ENCODE measurements around the gene RNASE11.
"Not testable (repeated sequence)": the region's sequence is repeated elsewhere in the genome, so short reads cannot be mapped to it uniquely, and the experiment has no call there.

RNASE11 gene

DNA sequence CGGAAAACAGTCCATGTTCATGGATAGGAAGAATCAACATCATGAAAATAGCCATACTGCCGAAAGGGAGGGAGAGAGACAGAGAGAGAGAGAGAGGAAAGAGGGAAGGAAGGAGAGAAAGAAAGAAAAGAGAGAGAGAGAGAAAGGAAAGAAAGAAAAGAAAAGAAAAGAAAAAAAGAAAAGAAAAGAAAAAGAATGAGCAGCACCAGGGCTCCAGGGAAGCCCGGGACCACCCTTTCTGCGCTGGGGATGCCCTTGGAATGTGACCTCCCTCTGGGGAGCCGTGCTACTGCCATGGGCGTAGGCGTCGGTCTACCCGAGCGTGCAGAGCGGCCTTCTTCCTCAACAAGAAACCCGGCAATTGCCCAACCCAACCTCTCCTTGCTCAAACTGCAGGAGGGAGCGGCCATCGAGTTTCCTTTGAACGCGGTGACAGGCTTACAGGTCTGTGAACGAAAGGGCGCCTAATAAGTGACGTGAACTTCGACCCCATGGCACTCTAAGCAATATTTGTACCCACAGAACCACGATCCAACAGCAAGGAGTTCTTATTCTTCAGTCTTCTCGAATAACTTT is 36.8 kb upstream of the RNASE11 start:
- no peak for DNase-seq (ENCODE audit: low read depth, low spot score)
- no peaks in the 10 kb centered on the region; the same call in 1 of the 2 replicates for H3K27me3 ChIP-seq (ENCODE audit: control insufficient read depth, insufficient read depth, low read length)
- H3K36me3 ChIP-seq (ENCODE audit: control insufficient read depth, insufficient read depth, low read length), result no peaks in the 10 kb centered on the region
- no CpG with 5 or more reads among the region's 22 CpGs for WGBS (ENCODE audit: insufficient coverage, insufficient read length)
- no peak overlapping the region for H3K27ac ChIP-seq (ENCODE audit: low read length)
- H3K4me1 ChIP-seq (ENCODE audit: control insufficient read depth, insufficient read depth, low read length), result no peaks in the 10 kb centered on the region
- H3K4me3 ChIP-seq (ENCODE audit: low read length), result peak overlapping the region; percentile 82; the same call in 1 of the 2 replicates
- H3K9me3 ChIP-seq (ENCODE audit: control insufficient read depth, insufficient read depth, low read length), result no peaks in the 10 kb centered on the region

- Histone ChIP-seq H3K27ac (ENCODE audit: low read length) (no peak overlapping the region), H3K4me1 (ENCODE audit: control insufficient read depth, insufficient read depth, low read length) (no peaks in the 10 kb centered on the region), H3K27me3 (ENCODE audit: control insufficient read depth, insufficient read depth, low read length) (no peaks in the 10 kb centered on the region; the same call in 1 of the 2 replicates), H3K4me3 (ENCODE audit: low read length) (no peak overlapping the region), H3K36me3 (ENCODE audit: control insufficient read depth, insufficient read depth, low read length) (no peaks in the 10 kb centered on the region), H3K9me3 (ENCODE audit: control insufficient read depth, insufficient read depth, low read length) (no peaks in the 10 kb centered on the region)
- WGBS (ENCODE audit: insufficient coverage, insufficient read length), result no CpG with 5 or more reads among the region's 15 CpGs
- DNase-seq (ENCODE audit: low read depth, low spot score), result no peak
Measured at GRCh38 chr14:20623798-20624197, 36.0 kb upstream of the RNASE11 start.

DNA sequence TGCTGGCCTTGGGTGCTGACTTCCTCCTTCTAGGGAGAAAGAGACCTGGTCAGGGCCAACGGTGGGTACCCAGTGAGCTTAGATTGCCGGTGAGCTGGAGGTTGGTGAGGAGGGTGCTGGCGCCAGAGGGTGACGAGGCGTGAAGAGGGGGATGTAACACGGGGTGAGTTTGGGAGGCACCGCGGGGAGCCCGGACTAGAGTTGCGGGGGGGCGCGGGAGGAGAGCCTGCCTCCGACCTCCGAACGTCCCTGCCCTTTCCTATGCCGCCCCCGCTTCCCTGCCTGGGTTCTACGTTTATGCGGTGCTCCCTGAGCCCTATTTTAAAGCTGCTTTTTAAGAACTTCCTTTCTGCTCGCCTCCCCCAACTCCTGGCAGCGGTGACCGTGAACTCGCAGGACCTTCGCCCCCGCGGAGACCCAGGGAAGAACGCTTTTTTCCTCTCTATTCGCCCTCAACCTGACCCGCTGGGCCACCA is 35.1 kb upstream of the RNASE11 start:
- DNase-seq (ENCODE audit: low read depth, low spot score), result no peak
- no CpG with 5 or more reads among the region's 29 CpGs for WGBS (ENCODE audit: insufficient coverage, insufficient read length)
- H3K4me3 ChIP-seq (ENCODE audit: low read length), result peak overlapping the region; percentile 35; the same call in 1 of the 2 replicates
- no peaks in the 10 kb centered on the region for H3K4me1 ChIP-seq (ENCODE audit: control insufficient read depth, insufficient read depth, low read length)
- no peak overlapping the region for H3K27ac ChIP-seq (ENCODE audit: low read length)
- no peaks in the 10 kb centered on the region for H3K36me3 ChIP-seq (ENCODE audit: control insufficient read depth, insufficient read depth, low read length)
- H3K27me3 ChIP-seq (ENCODE audit: control insufficient read depth, insufficient read depth, low read length), result no peaks in the 10 kb centered on the region; the same call in 1 of the 2 replicates
- no peaks in the 10 kb centered on the region for H3K9me3 ChIP-seq (ENCODE audit: control insufficient read depth, insufficient read depth, low read length)

GRCh38 chr14:20620798-20621478 is 33.1 kb upstream of the RNASE11 start:
- WGBS (ENCODE audit: insufficient coverage, insufficient read length), result no CpG with 5 or more reads among the region's 2 CpGs
- Histone ChIP-seq H3K9me3 (ENCODE audit: control insufficient read depth, insufficient read depth, low read length) (no peaks in the 10 kb centered on the region), H3K27ac (ENCODE audit: low read length) (no peak overlapping the region), H3K4me1 (ENCODE audit: control insufficient read depth, insufficient read depth, low read length) (no peaks in the 10 kb centered on the region), H3K27me3 (ENCODE audit: control insufficient read depth, insufficient read depth, low read length) (no peaks in the 10 kb centered on the region), H3K4me3 (ENCODE audit: low read length) (no peak overlapping the region), H3K36me3 (ENCODE audit: control insufficient read depth, insufficient read depth, low read length) (no peaks in the 10 kb centered on the region)
- no peak for DNase-seq (ENCODE audit: low read depth, low spot score)

DNA sequence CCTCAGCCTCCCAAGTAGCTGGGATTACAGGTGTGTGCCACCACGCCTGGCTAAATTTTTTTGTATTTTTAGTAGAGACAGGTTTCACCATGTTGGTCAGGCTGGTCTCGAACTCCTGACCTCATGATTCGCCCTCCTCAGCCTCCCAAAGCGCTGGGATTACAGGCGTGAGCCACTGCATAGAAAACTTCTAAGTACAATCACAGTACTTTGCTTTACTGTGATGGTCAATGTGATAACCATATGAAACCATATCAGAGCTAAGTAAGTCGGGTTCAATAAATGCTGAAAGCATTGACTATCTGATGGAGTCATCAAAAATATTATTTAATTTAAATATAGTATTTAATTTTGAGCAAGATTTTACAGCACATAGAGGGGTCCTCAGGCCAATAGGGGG is 31.9 kb upstream of the RNASE11 start:
- no CpG with 5 or more reads among the region's 6 CpGs for WGBS (ENCODE audit: insufficient coverage, insufficient read length)
- H3K4me1 ChIP-seq (ENCODE audit: control insufficient read depth, insufficient read depth, low read length); H3K27me3 ChIP-seq (ENCODE audit: control insufficient read depth, insufficient read depth, low read length); H3K9me3 ChIP-seq (ENCODE audit: control insufficient read depth, insufficient read depth, low read length); H3K4me3 ChIP-seq (ENCODE audit: low read length); DNase-seq (ENCODE audit: low read depth, low spot score); H3K27ac ChIP-seq (ENCODE audit: low read length); H3K36me3 ChIP-seq (ENCODE audit: control insufficient read depth, insufficient read depth, low read length): not testable (repeated sequence)

DNA sequence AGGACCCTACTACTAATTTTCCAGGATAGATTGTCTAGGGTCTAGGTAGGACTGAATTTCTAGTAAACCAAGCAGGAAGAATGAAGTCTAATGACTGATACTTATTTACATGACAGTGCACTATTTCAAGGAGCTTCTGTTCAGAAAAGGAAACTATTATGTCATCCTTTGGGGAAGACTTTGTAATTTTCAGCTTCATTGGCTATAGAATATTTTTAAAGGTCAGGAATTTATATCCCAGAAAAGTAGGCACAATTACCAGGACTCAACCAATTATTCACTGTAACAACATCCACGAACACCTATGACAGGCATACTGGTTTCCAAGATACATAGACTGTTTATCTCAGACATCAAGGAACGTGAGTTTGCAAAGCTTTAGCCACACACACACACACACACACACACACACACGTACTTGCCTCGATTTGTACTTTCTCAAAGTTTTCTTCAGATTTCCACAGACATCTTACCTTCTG is 30.5 kb upstream of the RNASE11 start:
- Histone ChIP-seq H3K4me1 (ENCODE audit: control insufficient read depth, insufficient read depth, low read length) (no peaks in the 10 kb centered on the region), H3K36me3 (ENCODE audit: control insufficient read depth, insufficient read depth, low read length) (no peaks in the 10 kb centered on the region), H3K9me3 (ENCODE audit: control insufficient read depth, insufficient read depth, low read length) (no peaks in the 10 kb centered on the region), H3K4me3 (ENCODE audit: low read length) (no peak overlapping the region), H3K27me3 (ENCODE audit: control insufficient read depth, insufficient read depth, low read length) (no peaks in the 10 kb centered on the region), H3K27ac (ENCODE audit: low read length) (no peak overlapping the region)
- DNase-seq (ENCODE audit: low read depth, low spot score), result no peak
- no CpG with 5 or more reads among the region's 4 CpGs for WGBS (ENCODE audit: insufficient coverage, insufficient read length)

GRCh38 chr14:20617138-20618003 is 29.6 kb upstream of the RNASE11 start:
- no peaks in the 10 kb centered on the region for H3K36me3 ChIP-seq (ENCODE audit: control insufficient read depth, insufficient read depth, low read length)
- no peak overlapping the region for H3K27ac ChIP-seq (ENCODE audit: low read length)
- no peak overlapping the region for H3K4me3 ChIP-seq (ENCODE audit: low read length)
- DNase-seq (ENCODE audit: low read depth, low spot score), result no peak
- no peaks in the 10 kb centered on the region for H3K4me1 ChIP-seq (ENCODE audit: control insufficient read depth, insufficient read depth, low read length)
- no peaks in the 10 kb centered on the region for H3K27me3 ChIP-seq (ENCODE audit: control insufficient read depth, insufficient read depth, low read length)
- no peaks in the 10 kb centered on the region for H3K9me3 ChIP-seq (ENCODE audit: control insufficient read depth, insufficient read depth, low read length)
- no CpG with 5 or more reads among the region's 12 CpGs for WGBS (ENCODE audit: insufficient coverage, insufficient read length)

GRCh38 chr14:20615996-20616395 is 28.2 kb upstream of the RNASE11 start:
- Histone ChIP-seq H3K27ac (ENCODE audit: low read length) (no peak overlapping the region), H3K27me3 (ENCODE audit: control insufficient read depth, insufficient read depth, low read length) (no peaks in the 10 kb centered on the region), H3K36me3 (ENCODE audit: control insufficient read depth, insufficient read depth, low read length) (no peaks in the 10 kb centered on the region), H3K9me3 (ENCODE audit: control insufficient read depth, insufficient read depth, low read length) (no peaks in the 10 kb centered on the region), H3K4me3 (ENCODE audit: low read length) (no peak overlapping the region), H3K4me1 (ENCODE audit: control insufficient read depth, insufficient read depth, low read length) (no peaks in the 10 kb centered on the region)
- no CpG with 5 or more reads among the region's 5 CpGs for WGBS (ENCODE audit: insufficient coverage, insufficient read length)
- no peak for DNase-seq (ENCODE audit: low read depth, low spot score)

GRCh38 chr14:20614038-20614840 is 26.4 kb upstream of the RNASE11 start:
- no peaks in the 10 kb centered on the region for H3K27me3 ChIP-seq (ENCODE audit: control insufficient read depth, insufficient read depth, low read length)
- no peaks in the 10 kb centered on the region for H3K4me1 ChIP-seq (ENCODE audit: control insufficient read depth, insufficient read depth, low read length)
- no peaks in the 10 kb centered on the region for H3K36me3 ChIP-seq (ENCODE audit: control insufficient read depth, insufficient read depth, low read length)
- H3K9me3 ChIP-seq (ENCODE audit: control insufficient read depth, insufficient read depth, low read length), result no peaks in the 10 kb centered on the region
- no peak overlapping the region for H3K27ac ChIP-seq (ENCODE audit: low read length)
- H3K4me3 ChIP-seq (ENCODE audit: low read length), result peak overlapping the region; percentile 84; the same call in 1 of the 2 replicates
- no CpG with 5 or more reads among the region's 17 CpGs for WGBS (ENCODE audit: insufficient coverage, insufficient read length)
- DNase-seq (ENCODE audit: low read depth, low spot score), result no peak

Data from iPS DF 6.9 (cell line).